ENCODE data around the gene TMEM202. TPM values are rescaled to one million over a fixed set of nuclear protein-coding genes. Genes with fewer than 3 reads are reported as not detected.
"Not testable (repeated sequence)": the region's sequence is repeated elsewhere in the genome, so short reads cannot be mapped to it uniquely, and the experiment has no call there.

TMEM202 gene
- total RNA-seq (ENCODE audit: insufficient read depth, low replicate concordance), result 1.9 TPM

- no peak for DNase-seq (ENCODE audit: low spot score)
Measured at GRCh38 chr15:72397796-72398588, at the start of gene TMEM202. TSS of gene TMEM202 (plus strand) at chr15:72398305. CDS start at chr15:72398327, 22 bp downstream.

- no peak for DNase-seq (ENCODE audit: low spot score)
Measured at GRCh38 chr15:72353266-72353665, 44.8 kb upstream of the TMEM202 start.

- no peak for DNase-seq (ENCODE audit: low spot score)
Measured at GRCh38 chr15:72354496-72354895, 43.6 kb upstream of the TMEM202 start.

GRCh38 chr15:72358121-72358520 lies 40.0 kb upstream of the TMEM202 start:
- peak; percentile 6 for DNase-seq (ENCODE audit: low spot score)

GRCh38 chr15:72358650-72359171 lies 39.4 kb upstream of the TMEM202 start:
- DNase-seq (ENCODE audit: low spot score), result no peak

GRCh38 chr15:72361176-72361575 lies 36.9 kb upstream of the TMEM202 start:
- DNase-seq (ENCODE audit: low spot score), result no peak

GRCh38 chr15:72365844-72366243 lies 32.3 kb upstream of the TMEM202 start:
- DNase-seq (ENCODE audit: low spot score), result peak; percentile 11

GRCh38 chr15:72368325-72368724 lies 29.8 kb upstream of the TMEM202 start:
- DNase-seq (ENCODE audit: low spot score), result no peak

GRCh38 chr15:72368899-72369298 lies 29.2 kb upstream of the TMEM202 start:
- DNase-seq (ENCODE audit: low spot score), result peak; percentile 16

GRCh38 chr15:72369964-72370363 lies 28.1 kb upstream of the TMEM202 start:
- DNase-seq (ENCODE audit: low spot score), result no peak

- DNase-seq (ENCODE audit: low spot score), result no peak
Measured at GRCh38 chr15:72372361-72372760, 25.7 kb upstream of the TMEM202 start.

- no peak for DNase-seq (ENCODE audit: low spot score)
Measured at GRCh38 chr15:72375501-72375845, 22.6 kb upstream of the TMEM202 start.

- DNase-seq (ENCODE audit: low spot score), result peak; percentile 95
Measured at GRCh38 chr15:72375846-72376581, 22.1 kb upstream of the TMEM202 start, which contains the start of gene HEXA. TSS of gene HEXA (minus strand) at chr15:72376014. CDS start at chr15:72375972, 42 bp downstream.

GRCh38 chr15:72377331-72377730 lies 20.8 kb upstream of the TMEM202 start:
- DNase-seq (ENCODE audit: low spot score), result no peak

GRCh38 chr15:72379106-72379505 lies 19.0 kb upstream of the TMEM202 start:
- not testable (repeated sequence) for DNase-seq (ENCODE audit: low spot score)

- no peak for DNase-seq (ENCODE audit: low spot score)
Measured at GRCh38 chr15:72379856-72380430, 18.2 kb upstream of the TMEM202 start.

GRCh38 chr15:72380743-72381142 lies 17.4 kb upstream of the TMEM202 start:
- no peak for DNase-seq (ENCODE audit: low spot score)

- no peak for DNase-seq (ENCODE audit: low spot score)
Measured at GRCh38 chr15:72382146-72382545, 16.0 kb upstream of the TMEM202 start.

GRCh38 chr15:72387741-72388140 lies 10.4 kb upstream of the TMEM202 start:
- no peak for DNase-seq (ENCODE audit: low spot score)

GRCh38 chr15:72389231-72389630 lies 8.9 kb upstream of the TMEM202 start:
- DNase-seq (ENCODE audit: low spot score), result no peak

GRCh38 chr15:72396331-72396730 lies 1.8 kb upstream of the TMEM202 start:
- DNase-seq (ENCODE audit: low spot score), result not testable (repeated sequence)

GRCh38 chr15:72398648-72399047 lies 543 bp downstream of the TMEM202 start:
- no peak for DNase-seq (ENCODE audit: low spot score)

All from umbilical cord (tissue), 2 donors.